NCI-H1417 (cell line): ENCODE data around the gene FAM131B.
"Not testable (repeated sequence)": the region's sequence is repeated elsewhere in the genome, so short reads cannot be mapped to it uniquely, and the experiment has no call there.

Source experiments
- DNase-seq, 3 experiments: peaks; one replicate each; lab custom pipeline; 2025; lab: John Stamatoyannopoulos, UW

FAM131B gene

DNA sequence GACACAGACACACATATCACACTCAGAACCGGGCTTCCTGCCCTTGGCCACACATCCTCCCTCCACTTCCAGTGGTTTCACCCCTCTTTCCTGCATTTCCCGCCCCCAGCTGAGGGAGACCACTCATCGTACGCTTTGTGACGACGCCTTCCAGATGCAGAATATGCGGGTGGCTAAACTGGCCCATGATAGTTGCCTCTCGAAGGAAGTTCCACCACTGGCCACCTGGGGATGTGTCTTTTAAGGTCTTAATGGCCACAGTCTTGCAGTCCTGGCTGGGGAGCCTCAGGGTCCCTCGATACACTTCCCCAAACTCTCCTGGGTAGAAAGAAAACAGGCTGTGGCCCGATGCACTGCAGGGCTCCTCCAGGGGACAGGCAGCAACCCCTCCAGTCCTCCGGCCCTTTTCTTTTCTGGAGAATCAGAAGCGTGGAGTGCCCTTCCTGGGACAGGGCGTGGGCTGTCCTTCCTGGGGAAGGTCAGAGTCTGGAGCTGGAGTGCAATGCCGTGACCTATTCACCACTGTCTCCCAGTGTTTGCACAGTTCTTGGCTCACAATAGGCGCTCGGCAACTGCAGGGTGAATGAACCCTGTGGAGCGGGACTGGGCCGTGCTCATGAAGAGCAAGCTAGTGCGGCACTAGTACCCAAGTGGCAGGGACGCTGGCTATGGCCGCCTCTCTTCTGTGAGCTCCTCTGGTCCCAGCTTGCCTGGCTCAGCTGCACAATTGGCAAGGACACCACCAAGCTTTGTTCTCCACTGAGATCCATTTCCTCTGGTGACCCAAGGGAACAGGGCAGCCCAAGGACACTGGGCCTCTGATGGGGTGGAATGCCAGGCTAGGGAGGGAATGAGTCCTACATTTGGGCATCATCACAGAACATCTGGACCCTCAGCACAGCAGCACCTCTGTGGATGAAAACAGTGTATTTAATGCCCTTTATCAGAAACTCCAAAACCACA lies 33.0 kb upstream of the FAM131B start:
- peak in 1 of 3 experiments; percentile 14 for DNase-seq

DNA sequence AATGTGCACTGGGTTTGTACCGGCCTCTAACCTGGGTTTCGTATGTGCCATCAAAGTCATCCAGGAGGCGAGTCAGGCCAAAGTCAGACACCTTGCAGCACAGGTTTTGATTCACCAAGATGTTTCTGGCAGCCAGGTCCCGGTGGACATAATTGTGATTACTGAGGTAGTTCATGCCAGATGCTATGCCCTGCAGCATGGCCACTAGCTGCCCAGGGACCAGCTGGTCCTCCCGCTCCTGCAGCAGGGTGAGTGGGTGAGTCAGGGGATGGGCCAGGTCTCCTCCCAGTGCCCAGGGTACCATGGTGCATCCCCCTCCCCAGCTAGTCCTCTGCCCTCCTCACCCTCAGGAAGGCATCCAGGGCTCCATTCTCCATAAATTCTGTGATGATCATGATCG lies 32.3 kb upstream of the FAM131B start:
- no peak for DNase-seq

DNA sequence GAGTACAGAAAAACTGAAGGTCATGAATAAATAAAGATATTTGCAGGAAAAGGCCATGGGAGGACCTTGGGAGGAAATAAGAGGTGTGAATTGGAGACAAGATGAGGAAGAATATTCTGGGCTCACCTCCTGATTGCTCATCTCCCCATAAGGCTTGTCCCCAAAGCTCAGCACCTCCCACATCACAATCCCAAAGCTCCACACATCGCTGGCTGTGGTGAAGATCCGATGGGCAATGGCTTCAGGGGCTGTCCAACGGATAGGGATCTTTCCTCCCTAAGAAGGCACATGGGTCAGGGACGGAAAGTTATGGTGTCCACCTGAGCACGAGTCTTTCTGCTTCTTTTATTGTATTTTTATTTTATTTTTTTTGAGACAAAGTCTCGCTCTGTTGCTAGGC lies 31.6 kb upstream of the FAM131B start:
- DNase-seq = no peak

DNA sequence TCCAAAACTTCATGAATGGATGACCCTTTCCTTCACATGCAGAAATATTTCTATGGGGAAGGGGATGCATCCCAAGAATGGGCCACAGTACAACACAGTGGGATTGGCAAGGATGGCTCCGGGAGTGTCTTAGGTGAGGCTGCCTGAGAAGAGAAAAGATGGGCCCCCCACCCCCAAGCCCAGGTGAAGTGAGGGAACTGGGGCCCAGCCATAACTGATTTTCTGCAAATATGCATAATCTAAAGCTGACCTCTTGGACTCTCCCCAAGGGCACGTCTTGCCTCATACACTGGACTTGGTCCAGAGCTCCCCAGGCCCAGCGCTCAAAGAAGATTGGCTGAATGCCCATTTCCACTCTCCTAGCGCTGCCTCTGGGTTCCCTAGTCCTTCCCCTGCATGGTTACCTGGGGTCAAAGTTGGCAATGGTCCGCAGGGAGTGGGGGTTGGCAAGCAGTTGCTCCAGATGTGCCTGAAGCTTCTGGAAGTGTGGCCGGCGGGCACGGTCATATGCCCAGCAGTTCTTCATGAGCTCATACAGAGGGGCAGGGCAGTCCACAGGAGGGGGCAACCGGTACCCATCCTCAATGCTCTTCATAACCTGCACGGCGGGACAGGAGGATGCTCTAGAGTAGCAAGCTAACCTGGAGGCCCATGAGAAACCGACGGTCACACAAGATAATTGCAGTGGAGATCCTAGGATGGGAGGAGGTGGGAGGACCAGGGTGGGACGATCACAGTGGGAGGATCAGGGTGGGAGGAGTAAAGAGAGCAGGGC lies 30.9 kb upstream of the FAM131B start:
- no peak for DNase-seq

DNA sequence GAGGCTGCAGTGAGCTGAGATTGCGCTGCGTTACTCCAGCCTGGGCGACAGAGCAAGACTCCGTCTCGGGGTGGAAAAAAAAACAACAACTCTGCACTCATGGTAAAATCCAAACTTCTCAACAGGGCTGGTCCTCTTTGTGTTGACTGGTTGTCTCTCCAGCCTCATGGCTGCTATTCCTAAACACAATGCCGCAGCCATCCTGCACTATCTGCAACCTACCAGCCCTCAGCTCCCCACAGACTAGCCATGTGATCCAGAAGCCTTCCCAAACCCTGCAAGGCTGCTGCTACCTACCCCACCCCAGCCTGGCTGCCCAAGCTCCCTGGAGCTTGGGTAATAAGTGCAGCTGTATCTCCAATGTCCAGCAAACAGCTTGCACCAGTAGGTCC lies 30.4 kb upstream of the FAM131B start:
- no peak for DNase-seq

DNA sequence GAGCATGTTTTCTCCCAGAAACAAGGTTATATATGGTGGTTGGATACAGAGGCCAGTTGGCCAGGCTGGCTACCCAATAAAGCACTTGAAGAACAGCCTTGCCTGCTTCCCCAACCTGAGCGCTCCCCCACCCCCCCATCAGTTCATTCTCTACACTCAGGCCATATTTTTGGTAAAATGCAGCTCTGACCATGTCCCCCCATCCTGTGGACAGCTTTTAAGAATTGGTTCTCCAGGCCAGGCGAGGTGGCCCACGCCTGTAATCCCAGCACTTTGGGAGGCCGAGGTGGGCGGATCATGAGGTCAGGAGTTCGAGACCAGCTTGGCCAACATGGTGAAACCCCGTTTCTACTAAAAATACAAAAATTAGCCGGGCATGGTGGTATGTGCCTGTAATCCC lies 29.9 kb upstream of the FAM131B start:
- DNase-seq = not testable (repeated sequence)

DNA sequence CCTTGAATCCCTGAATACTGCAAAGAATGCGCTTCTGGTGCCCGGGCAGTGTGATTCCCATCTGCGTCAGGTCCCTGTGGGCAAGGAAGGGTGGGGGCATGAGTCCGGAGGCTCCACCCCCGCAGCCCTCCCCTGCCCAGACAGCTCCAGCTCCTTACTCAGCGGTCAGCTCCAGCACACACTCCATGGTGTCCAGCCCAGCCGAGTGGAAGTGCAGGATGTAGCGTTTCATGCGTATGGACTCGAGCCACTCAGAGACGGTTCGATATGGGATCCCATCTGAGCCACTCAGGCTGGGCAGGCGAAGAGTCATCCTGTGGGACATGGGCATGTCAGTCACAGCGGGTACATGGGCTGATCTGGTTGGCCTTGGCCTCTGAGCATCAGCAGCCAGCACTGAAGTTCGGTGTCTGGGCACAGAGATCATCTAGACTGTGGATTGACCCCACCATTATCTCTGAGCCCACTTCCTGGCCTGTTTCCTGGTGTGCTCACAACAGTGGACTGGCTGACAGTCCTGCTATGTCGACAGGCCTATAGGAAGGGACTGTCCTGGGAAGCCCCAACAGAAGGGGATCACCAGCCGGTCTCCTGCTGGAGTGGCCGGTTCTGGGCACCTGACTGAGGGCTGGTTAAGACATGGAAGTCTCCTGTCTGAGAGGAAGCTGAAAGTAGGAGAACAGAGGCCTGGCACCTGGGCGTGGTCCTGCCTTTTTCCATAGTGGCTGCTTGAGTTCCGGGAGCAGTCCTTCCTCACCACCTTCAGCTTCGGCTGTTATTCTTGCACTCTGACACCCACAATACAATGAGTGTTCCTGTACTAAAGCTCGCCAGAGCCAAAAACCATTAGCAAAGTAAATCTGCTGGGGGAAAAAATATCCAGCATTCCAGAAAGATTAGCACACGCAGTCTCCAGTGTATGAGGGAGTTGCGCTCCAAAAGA lies 29.2 kb upstream of the FAM131B start:
- DNase-seq = no peak

DNA sequence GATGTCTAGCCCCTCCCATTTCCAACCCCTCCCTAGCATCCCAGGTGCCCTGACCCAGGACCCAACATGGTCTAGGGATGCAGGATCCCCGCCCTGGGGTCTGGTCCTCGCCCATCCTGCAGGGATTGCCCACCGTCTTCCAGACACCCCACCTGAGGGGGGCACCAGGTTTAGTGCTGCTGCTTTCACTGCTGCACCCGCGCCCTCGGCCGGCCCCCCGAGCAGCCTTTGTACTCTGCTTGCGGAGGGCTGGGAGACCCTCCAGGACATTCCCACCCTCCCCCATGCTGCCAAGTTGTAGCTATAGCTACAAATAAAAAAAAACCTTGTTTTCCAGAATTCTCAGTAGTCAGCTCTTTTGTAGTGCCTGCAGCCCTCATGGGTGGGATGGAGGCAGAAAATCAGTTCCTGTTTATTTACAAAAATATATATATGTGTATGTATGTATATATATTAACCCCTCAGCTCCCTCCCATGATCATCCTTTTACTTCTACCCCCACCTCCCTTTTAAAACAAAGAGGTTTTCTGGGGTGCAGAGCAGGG lies 28.3 kb upstream of the FAM131B start:
- no peak for DNase-seq

DNA sequence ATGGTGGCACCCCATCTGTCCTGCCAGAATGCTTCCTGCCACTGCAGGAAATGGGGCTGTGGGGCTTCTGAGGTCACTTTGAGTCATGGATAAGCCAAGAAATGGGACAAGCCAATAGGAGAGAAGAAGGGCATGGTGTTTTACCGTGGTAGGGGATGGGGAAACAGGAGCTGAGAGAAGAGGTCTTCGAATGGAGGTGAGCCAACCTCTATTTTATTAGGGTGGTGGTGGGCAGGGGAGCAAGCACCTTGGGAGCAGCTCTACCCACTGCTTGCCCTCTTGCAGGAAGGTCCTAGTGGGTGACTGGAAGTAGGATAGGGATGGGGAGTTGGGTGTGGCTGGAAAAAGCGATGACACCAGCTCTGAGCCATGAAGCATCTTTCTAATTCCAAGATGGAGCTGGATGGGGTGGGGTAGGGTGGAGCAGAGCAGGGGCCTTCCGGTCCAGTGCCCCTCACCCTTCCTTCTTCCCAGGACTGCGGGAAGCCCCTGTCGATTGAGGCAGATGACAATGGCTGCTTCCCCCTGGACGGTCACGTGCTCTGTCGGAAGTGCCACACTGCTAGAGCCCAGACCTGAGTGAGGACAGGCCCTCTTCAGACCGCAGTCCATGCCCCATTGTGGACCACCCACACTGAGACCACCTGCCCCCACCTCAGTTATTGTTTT lies 27.7 kb upstream of the FAM131B start:
- no peak for DNase-seq

DNA sequence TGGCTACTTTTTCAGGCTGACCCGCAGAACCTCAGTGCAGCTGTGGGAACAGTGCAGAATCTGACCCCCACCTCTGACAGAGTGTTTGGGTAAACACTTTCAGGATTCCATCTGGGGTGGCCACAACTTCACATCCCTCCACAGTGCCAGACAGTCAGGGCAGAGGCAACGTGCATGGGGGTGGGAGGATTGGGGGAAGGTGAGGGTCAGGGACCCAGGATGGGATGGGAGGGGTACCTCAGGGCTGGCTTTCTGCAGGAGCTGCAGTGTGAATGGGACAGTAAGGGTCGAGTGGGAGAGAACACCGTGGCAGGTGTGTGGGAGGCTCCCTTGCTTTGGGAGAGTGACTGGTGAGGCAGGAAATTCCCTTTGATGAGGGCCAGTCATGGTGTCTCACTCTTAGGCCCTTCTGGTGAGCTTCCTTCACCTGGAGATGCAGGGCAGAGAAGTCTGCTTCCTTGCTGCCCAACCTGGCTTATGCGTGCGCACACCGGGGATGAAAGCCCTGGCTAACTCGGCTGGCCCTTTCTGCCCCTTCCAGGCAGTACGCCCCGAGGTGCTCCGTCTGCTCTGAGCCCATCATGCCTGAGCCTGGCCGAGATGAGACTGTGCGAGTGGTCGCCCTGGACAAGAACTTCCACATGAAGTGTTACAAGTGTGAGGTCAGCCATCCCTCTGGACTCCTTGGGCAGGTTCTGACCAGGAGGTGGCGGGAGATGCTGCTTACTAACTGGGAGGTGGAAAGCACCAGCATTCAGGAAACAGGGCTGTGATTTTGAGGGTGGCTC lies 27.0 kb upstream of the FAM131B start:
- DNase-seq = no peak

DNA sequence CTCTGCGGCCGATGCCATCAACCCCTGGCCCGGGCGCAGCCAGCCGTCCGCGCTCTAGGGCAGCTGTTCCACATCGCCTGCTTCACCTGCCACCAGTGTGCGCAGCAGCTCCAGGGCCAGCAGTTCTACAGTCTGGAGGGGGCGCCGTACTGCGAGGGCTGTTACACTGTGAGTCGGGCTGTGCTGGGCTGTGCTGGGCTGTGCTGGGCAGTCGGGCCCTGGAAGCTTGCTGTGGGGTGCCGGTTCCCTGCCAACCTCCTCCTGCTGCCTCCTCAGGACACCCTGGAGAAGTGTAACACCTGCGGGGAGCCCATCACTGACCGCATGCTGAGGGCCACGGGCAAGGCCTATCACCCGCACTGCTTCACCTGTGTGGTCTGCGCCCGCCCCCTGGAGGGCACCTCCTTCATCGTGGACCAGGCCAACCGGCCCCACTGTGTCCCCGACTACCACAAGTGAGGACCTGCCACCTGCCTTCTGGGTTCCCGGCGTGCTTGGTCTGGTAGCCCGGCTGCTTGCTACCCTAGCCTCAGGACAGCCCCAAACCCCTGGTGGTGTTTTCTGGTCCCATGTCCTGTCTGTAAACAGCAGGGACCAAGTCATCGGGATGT lies 26.1 kb upstream of the FAM131B start:
- DNase-seq = no peak

DNA sequence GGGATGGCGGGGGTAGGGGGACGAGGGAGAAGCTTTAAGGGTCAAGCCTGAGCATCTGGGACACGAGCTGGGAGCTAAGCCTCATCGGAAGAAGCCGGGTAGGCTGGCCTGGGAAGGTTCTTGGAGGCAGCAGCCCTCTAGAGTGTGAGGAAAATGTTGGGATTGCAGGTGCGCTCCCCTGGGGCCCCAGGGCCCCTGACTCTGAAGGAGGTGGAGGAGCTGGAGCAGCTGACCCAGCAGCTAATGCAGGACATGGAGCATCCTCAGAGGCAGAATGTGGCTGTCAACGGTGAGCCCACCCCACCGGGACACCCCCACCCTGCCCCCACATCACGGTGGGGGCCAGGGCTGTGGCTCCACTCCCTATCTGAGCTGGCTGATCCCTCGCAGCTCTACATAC lies 25.5 kb upstream of the FAM131B start:
- no peak for DNase-seq

DNA sequence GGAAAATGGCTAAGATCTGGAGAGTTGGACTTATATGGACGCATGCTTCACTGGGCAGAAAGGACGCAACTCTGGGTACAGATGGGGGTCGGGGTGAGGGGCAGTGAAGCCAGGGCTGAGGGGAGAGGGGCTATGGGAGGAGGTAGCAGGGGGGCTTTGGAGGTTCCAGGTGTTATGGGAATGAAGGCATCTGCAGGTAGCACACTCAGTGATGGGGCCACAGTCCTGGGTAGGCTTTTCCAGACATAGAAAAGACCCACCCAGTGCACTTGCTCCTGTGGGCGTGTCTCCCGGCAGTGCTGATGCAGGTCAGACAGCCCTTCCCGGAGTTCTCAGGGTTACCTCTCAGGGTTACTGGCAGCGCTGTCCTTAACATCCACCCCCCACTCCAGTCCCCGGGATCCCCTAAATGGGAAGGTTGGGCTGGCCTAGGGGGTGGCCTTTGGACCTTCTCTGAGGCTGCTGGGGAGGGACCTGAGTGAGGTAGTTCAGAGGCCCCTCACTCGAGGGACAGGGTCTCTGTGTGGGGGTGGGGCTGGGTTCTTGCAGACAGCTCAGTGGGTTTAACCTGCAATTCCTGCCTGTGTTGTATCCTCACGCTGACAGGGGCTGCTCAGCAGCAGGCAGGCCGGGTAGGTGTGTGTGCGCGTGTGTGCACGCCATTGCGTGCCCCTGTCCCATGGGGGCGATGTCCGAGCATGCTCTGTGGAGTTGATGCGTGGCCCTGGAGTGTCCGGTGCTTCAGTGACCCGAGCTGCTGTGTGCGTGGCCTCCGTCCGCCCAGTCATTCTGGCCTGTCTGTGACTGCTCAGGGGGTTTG lies 24.9 kb upstream of the FAM131B start:
- DNase-seq = no peak

DNA sequence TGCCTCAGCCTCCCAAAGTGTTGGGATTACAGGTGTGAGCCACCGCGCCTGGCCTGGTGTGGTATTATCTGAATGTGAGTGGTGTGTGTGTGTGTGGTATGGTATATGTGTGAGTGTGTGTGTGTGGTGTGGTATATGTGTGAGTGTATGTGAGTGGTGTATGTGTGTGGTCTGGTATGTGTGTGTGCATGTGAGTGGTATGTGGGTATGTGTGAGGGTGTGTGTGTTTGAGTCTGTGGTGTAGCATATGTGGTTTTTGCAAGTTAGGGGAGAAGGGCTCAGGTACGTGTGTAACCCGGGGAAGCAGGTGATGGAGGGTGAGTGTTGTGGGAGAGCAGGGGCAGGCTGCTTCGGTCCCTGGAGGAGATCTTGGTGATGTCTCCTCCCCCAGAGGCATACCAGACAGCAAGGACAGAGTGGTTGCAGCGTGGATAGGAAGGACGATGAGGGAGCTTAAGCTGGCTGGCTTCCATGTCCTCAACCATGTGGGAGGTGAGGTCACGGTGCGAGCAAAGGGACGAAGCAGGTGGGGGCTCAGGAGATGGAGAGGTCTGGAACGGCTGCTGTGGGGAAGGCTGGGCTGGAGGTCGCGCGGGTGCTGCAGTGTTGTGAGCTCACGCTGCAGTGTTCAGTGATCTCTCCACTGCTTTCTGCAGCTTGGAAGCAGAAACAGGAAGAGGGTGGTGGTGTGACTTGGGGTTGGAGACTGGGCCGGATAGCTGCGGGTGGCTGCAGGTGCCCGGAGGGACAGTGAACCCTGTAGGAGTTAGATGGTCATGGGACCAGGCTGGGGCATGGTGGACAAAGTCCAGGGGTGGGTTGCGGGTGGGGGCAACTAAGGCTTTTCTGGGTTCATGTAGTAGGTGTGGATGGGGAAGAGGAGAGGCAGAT lies 23.6 kb upstream of the FAM131B start:
- no peak for DNase-seq

DNA sequence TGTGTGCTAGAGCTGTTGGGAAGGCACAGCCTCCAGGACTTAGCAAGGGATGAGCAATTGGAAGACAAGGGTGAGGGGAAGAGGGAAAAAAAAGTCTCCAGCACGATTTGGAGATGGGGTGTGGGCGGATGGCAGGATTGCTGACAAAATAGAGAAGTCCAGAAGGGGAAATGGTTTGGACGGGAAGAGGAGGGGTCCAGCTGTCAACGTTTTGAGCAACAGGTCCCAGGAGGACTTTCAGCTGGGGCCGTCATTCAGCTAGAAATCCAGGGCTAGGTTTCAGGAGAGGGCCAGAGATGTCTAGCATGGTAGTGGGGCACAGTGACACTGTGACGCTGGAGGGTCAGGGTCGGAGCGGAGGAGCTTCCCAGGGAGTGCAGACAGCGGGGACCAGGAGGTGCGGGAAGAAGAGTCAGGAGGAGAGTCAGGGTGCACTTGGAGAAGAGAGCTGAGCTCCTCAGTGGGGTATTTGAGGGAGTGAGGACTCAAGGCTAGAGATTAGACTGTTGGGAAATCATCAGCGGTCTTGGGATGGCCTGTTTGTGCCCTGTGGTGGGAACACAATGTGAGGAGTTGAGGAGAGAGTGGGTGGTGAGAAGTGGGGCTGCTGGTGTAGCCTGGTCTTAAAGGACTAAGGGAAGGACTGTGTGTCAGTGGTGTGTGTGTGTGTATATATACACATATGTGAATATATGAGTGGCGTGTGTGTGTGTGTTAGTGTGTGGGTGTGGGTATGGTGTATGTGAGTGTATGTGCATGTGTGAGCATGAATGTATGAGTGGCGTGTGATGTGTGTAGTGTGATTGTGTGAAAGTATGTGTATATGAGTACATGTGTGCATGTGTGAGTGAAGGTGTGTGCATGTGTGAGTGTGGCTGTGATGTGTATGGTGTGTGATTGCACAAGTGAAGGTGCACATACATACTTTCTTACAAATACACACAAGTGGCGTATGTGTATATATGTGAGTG lies 22.4 kb upstream of the FAM131B start:
- DNase-seq = no peak

DNA sequence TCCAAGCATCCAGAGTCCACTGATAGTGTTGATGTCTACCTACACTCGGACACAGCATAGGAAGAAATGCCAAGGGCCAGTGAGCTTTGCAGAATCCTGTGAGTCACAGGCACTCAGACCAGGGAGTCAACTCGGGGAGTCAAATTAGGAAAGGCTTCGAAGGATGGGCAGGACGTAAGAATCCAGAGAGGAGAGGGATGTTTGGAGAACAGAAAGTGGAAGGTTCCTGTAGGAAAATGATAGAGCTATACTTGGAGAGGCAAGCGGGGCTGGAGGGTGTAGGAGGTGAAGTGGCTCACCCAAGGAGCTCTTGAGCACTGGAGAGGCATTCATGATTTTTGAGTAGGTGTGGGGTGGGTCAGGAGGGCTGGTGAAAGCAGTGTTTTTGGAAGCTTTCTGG lies 21.6 kb upstream of the FAM131B start:
- DNase-seq = no peak

DNA sequence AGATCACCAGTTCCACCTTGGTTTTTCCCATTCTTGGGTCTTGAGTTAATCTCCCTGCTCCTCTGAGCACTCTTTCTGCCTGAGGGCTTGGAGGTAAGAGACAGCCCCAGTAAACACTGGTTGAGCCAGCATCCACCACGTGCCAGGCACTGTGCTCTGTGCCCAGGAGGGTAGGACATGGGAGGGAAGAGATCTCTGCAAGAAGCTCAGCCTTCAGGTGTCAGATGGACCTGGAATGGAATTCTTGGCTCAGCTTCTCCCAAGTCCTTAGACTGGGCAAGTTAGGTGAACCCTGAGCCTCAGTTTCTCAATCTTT lies 21.1 kb upstream of the FAM131B start:
- no peak for DNase-seq
